K562 (cell line): ENCODE results near the gene PTCH1. TPM values are rescaled to one million over a fixed set of nuclear protein-coding genes. Genes with fewer than 3 reads are reported as not detected.

Experiments used
- HSF4 ChIP-seq: fragments of 250-450 bp; sonication (Bioruptor Pico); IDR thresholded peaks from 2 replicates; pipeline ENCODE4 v2.1.2; 2022; ENCODE audit warnings: mild to moderate bottlenecking, moderate library complexity, borderline replicate concordance
- MEF2A ChIP-seq: IDR thresholded peaks from 2 replicates; pipeline ENCODE4 v1.6.1; 2011; ENCODE audit warnings: low read depth, mild to moderate bottlenecking, low read length, moderate library complexity; ENCODE audit not compliant: control insufficient read depth
- MTA2 ChIP-seq: fragments of 450-650 bp; IDR thresholded peaks from 2 replicates; pipeline ENCODE4 v1.6.1; 2016; ENCODE audit warnings: low read depth
- MYC ChIP-seq, 2 experiments: fragments of 250-450 bp in 1 of 2; sonication (Bioruptor Pico) in 1 of 2; IDR thresholded peaks; 2 replicates each; pipeline versions ENCODE4 v1.5.1 to v1.6.1; 2012 to 2021; ENCODE audit warnings: low read depth in 2 of 2, borderline replicate concordance in 1 of 2, improper control_type of control experiment in 1 of 2, low read length in 1 of 2, mild to moderate bottlenecking in 1 of 2, moderate library complexity in 1 of 2
- POLR3A ChIP-seq: IDR thresholded peaks from 2 replicates; pipeline ENCODE4 v1.6.1; 2011; ENCODE audit warnings: borderline replicate concordance, mild to moderate bottlenecking, moderate library complexity; ENCODE audit not compliant: insufficient read length, insufficient read depth; ENCODE audit errors: extremely low read depth
- SMAD1 ChIP-seq: fragments of 150-350 bp; IDR thresholded peaks from 2 replicates; pipeline ENCODE4 v1.6.1; 2014; ENCODE audit warnings: low read length, low read depth; ENCODE audit not compliant: partially characterized antibody
- TAF1 ChIP-seq: IDR thresholded peaks from 2 replicates; pipeline ENCODE4 v1.6.1; 2011; ENCODE audit warnings: mild to moderate bottlenecking, low read length, moderate library complexity; ENCODE audit not compliant: insufficient read depth, control insufficient read depth, severe bottlenecking; ENCODE audit errors: extremely low read depth
- TSC22D4 ChIP-seq: fragments of 450-650 bp; IDR thresholded peaks from 2 replicates; pipeline ENCODE4 v1.6.1; 2016; ENCODE audit warnings: missing genetic modification characterization, missing biosample characterization, control low read depth
- ZNF146 ChIP-seq: IDR thresholded peaks from one replicate; pipeline ENCODE4 v1.6.1; 2018; ENCODE audit warnings: missing compliant biosample characterization; ENCODE audit not compliant: unreplicated experiment
- ZNF197 ChIP-seq: fragments of 200-800 bp; sonication (Bioruptor generic); IDR thresholded peaks from 2 replicates; pipeline ENCODE4 v1.6.1; 2016; ENCODE audit warnings: low read depth, missing genetic modification characterization, missing compliant biosample characterization
- ZNF384 ChIP-seq: IDR thresholded peaks from 2 replicates; pipeline ENCODE4 v1.6.1; 2012; ENCODE audit warnings: low read depth, low read length, improper control_type of control experiment
- polyA plus RNA-seq, 8 experiments: library from polyadenylated mRNA; depleted of rRNA in 4 of 8; stranded (reverse) in 5 of 8; unstranded in 3 of 8; fragments of >200 nt; fragmentation: Nextera tagmentation in 2 of 8; fragmentation: Illumina TruSeq in 1 of 8; extraction: Ambion mirVana in 2 of 8; extraction: Trizol in 1 of 8; gene quantifications; 2 replicates each; pipeline versions ENCODE4 v1.2.1 to v1.2.3, GENCODE V29; 2011 to 2014; ENCODE audit warnings: inconsistent platforms in 1 of 8, missing spikeins in 1 of 8
- total RNA-seq, 7 experiments: library from RNA; depleted of rRNA in 6 of 7; stranded (reverse); fragments of >200 nt in 6 of 7; fragmentation: Illumina TruSeq in 2 of 7; extraction: Trizol in 2 of 7; gene quantifications; 2 replicates each; pipeline versions ENCODE4 v1.2.1 to v1.2.3, GENCODE V29; 2011 to 2021; ENCODE audit warnings: low replicate concordance in 1 of 7
- TF ChIP-seq, protein P1 (sequence below), 2 experiments: fragments of 250-450 bp in 1 of 2; fragments of 450-650 bp in 1 of 2; sonication (Bioruptor Pico) in 1 of 2; IDR thresholded peaks; 2 replicates each; pipeline versions ENCODE4 v1.6.1 to v1.8.0; 2016 to 2021; ENCODE audit warnings: mild to moderate bottlenecking in 2 of 2, moderate library complexity in 2 of 2, missing compliant biosample characterization in 1 of 2, missing genetic modification characterization in 1 of 2
- TF ChIP-seq, protein P2 (sequence below): fragments of 250-450 bp; sonication (Bioruptor Pico); IDR thresholded peaks from 2 replicates; pipeline ENCODE4 v1.8.0; 2022; ENCODE audit warnings: moderate library complexity, mild to moderate bottlenecking, inconsistent platforms
- TF ChIP-seq, protein P3 (sequence below): sonication (generic); formaldehyde crosslinking; IDR thresholded peaks from 2 replicates; pipeline ENCODE4 v1.9.0; 2022; ENCODE audit warnings: mild to moderate bottlenecking, missing genetic modification reagents
- TF ChIP-seq, protein P4 (sequence below): sonication (generic); formaldehyde crosslinking; IDR thresholded peaks from 2 replicates; pipeline ENCODE4 v1.8.0; 2023; ENCODE audit warnings: missing genetic modification reagents, mild to moderate bottlenecking, borderline replicate concordance
- TF ChIP-seq, protein P5 (sequence below): IDR thresholded peaks from 2 replicates; pipeline ENCODE4 v1.6.1; 2011; ENCODE audit not compliant: insufficient read length; ENCODE audit errors: extremely low read depth

PTCH1 gene
- total and polyA plus RNA-seq, 9 of the 15 experiments (the other 6 are each of a cell fraction or from before 2014, with no cell fraction given) = 0.70 to 9.9 (median 3.8) TPM

DNA sequence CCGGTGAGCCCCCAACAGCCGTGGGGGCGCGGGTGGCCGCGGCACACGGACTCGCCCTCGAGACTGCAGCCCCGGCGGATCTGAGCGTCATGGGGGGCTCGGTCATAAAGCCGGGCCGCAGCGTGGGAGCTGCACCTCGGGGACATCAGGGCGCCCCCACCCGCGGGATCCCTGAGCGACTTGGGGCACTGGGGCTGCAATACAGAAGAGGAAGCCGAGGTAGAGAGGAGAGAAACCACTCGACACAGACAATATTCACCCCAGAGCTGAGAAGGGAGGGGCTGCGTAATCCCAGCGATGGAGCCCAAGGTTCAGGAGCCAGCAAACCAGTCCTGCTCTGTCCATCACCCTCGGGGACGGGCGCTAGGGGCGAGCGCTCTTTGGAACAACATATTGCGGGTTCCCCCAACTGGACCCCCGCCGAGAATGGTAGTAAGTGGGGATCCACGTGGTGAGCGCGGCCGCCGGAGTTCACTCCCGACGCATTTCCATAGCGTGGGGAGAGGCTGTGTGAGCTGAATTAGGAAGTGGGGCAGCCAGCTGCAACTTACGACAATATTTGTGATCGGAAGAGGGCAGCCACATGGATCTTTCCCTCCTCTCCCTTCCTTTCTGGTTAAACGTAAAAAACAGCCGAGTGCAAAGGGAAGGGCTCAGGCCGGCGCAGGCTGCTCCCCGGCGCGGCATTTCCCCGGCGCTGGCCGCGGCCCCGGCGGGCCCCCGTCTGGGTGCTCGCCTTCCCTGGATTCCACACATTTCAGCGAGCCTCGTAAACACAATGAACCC is 9.9 kb downstream of the PTCH1 start (continued):
- TF ChIP-seq MYC (IDR thresholded peaks at IDR 0.05; ENCODE audit: low read depth, low read length) = peak; percentile 36; the same call in 1 of the 2 replicates
- no peak for TF ChIP-seq MYC (CRISPR knock-in tag; IDR thresholded peaks at IDR 0.05; ENCODE audit: borderline replicate concordance, low read depth)
- no peak for TF ChIP-seq ZNF384
- TF ChIP-seq HSF4 (CRISPR knock-in tag) = no peak
- TF ChIP-seq SMAD1 = no peak
- TF ChIP-seq, protein P1, sequence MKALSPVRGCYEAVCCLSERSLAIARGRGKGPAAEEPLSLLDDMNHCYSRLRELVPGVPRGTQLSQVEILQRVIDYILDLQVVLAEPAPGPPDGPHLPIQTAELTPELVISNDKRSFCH (CRISPR knock-in tag; IDR thresholded peaks at IDR 0.05) = no peak
- TF ChIP-seq, protein P1 (tag; IDR thresholded peaks at IDR 0.05) = no peak
- peak; percentile 24 for TF ChIP-seq TAF1
- TF ChIP-seq, protein P2, sequence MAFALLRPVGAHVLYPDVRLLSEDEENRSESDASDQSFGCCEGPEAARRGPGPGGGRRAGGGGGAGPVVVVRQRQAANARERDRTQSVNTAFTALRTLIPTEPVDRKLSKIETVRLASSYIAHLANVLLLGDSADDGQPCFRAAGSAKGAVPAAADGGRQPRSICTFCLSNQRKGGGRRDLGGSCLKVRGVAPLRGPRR (CRISPR knock-in tag) = no peak
- no peak for TF ChIP-seq POLR3A
- TF ChIP-seq, protein P3, sequence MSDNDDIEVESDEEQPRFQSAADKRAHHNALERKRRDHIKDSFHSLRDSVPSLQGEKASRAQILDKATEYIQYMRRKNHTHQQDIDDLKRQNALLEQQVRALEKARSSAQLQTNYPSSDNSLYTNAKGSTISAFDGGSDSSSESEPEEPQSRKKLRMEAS (CRISPR knock-in tag) = peak; percentile 51; the same call in 1 of the 2 replicates
- no peak for TF ChIP-seq TSC22D4 (tag)
- TF ChIP-seq, protein P4, sequence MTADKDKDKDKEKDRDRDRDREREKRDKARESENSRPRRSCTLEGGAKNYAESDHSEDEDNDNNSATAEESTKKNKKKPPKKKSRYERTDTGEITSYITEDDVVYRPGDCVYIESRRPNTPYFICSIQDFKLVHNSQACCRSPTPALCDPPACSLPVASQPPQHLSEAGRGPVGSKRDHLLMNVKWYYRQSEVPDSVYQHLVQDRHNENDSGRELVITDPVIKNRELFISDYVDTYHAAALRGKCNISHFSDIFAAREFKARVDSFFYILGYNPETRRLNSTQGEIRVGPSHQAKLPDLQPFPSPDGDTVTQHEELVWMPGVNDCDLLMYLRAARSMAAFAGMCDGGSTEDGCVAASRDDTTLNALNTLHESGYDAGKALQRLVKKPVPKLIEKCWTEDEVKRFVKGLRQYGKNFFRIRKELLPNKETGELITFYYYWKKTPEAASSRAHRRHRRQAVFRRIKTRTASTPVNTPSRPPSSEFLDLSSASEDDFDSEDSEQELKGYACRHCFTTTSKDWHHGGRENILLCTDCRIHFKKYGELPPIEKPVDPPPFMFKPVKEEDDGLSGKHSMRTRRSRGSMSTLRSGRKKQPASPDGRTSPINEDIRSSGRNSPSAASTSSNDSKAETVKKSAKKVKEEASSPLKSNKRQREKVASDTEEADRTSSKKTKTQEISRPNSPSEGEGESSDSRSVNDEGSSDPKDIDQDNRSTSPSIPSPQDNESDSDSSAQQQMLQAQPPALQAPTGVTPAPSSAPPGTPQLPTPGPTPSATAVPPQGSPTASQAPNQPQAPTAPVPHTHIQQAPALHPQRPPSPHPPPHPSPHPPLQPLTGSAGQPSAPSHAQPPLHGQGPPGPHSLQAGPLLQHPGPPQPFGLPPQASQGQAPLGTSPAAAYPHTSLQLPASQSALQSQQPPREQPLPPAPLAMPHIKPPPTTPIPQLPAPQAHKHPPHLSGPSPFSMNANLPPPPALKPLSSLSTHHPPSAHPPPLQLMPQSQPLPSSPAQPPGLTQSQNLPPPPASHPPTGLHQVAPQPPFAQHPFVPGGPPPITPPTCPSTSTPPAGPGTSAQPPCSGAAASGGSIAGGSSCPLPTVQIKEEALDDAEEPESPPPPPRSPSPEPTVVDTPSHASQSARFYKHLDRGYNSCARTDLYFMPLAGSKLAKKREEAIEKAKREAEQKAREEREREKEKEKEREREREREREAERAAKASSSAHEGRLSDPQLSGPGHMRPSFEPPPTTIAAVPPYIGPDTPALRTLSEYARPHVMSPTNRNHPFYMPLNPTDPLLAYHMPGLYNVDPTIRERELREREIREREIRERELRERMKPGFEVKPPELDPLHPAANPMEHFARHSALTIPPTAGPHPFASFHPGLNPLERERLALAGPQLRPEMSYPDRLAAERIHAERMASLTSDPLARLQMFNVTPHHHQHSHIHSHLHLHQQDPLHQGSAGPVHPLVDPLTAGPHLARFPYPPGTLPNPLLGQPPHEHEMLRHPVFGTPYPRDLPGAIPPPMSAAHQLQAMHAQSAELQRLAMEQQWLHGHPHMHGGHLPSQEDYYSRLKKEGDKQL = no peak
- TF ChIP-seq ZNF197 = no peak
- TF ChIP-seq MEF2A = no peak
- TF ChIP-seq ZNF146 = no peak
- TF ChIP-seq, protein P5, sequence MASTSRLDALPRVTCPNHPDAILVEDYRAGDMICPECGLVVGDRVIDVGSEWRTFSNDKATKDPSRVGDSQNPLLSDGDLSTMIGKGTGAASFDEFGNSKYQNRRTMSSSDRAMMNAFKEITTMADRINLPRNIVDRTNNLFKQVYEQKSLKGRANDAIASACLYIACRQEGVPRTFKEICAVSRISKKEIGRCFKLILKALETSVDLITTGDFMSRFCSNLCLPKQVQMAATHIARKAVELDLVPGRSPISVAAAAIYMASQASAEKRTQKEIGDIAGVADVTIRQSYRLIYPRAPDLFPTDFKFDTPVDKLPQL = no peak
- no peak for TF ChIP-seq MTA2
